Mucosa of descending colon (tissue), 3 donors: ENCODE measurements around the gene NOC4L. TPM values are rescaled to one million over a fixed set of nuclear protein-coding genes. Genes with fewer than 3 reads are reported as not detected.

Experiments used
- ATAC-seq: fragments of 200-7000 bp; cut with Tn5 transposase; one replicate; pipeline ENCODE4 v1.9.1; 2020; ENCODE audit warnings: mild to moderate bottlenecking, moderate library complexity
- DNase-seq, 3 donors: peaks; one replicate each; pipeline ENCODE4 v3.0.0-alpha.2; 2020
- H3K36me3 ChIP-seq: fragments of 200-600 bp; one replicate; pipeline ENCODE4 v1.8.0; 2021; ENCODE audit warnings: low read depth, mild to moderate bottlenecking
- H3K4me1 ChIP-seq: fragments of 200-600 bp; one replicate; pipeline ENCODE4 v1.8.0; 2021; ENCODE audit warnings: low read depth, mild to moderate bottlenecking
- H3K4me3 ChIP-seq: fragments of 200-600 bp; one replicate; pipeline ENCODE4 v1.8.0; 2021; ENCODE audit warnings: mild to moderate bottlenecking
- H3K9me3 ChIP-seq: fragments of 200-600 bp; one replicate; pipeline ENCODE4 v1.8.0; 2021; ENCODE audit warnings: mild to moderate bottlenecking
- CTCF ChIP-seq: fragments of 200-600 bp; IDR thresholded peaks from one replicate; pipeline ENCODE4 v1.8.0; 2022; ENCODE audit warnings: antibody characterized with exemption, mild to moderate bottlenecking
- intact Hi-C, 2 donors: fragments of 100-400 bp; cut with DNase I in 1 of 2; cut with micrococcal nuclease in 1 of 2; formaldehyde crosslinking; loops; one replicate each; pipeline versions ENCODE4 v1.11.0 to v1.11.1; 2022; cut with DNase I, micrococcal nuclease
- total RNA-seq, 3 donors: library from RNA; stranded (reverse); fragmentation: NEBNext Ultra II Directional in 2 of 3; extraction: Animal tissue kit (Norgen Biotek cat#: 25700) in 2 of 3; gene quantifications; one replicate each; pipeline versions ENCODE4 v1.2.1 to v1.2.4, GENCODE V29; 2021 to 2023
- donor health status: DM: no; HTN: no; CAD: no; lungs with moderate emphysema.
- donor health status: DM: no; HTN: no; CAD: no.
- donor health status: DM: no; HTN: yes; CAD: no.

Gene NOC4L
- total RNA-seq, 3 donors from 2014 or later: 12.9 to 17.5 (median 13.3) TPM

DNA sequence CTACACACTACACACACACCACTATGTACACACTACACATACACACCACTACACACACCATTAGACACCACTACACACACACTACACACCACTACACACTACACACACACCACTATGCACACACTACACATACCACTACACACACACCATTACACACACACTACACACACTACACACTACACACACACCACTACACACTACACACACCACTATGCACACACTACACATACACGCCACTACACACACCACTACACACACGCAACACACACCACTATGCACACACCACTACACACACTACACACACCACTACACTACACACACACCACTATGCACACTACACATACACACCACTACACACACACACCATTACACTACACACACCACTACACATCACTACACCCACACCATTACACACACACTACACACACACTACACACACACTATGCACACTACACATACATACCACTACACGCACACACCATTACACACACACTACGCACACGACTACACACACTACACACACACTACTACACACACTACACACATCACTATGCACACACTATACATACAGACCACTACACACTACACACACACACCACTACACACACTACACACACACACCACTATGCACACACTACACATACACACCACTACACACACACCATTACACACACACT is 13.6 kb downstream of the NOC4L start:
- H3K4me1 ChIP-seq: peaks cover 6% of the 10 kb centered on the region
- TF ChIP-seq CTCF: no peak
- ATAC-seq (no peak), DNase-seq (no peak)
- no peaks in the 10 kb centered on the region for H3K9me3 ChIP-seq
- no peak overlapping the region for H3K4me3 ChIP-seq
- intact Hi-C loops: no loop called here
- H3K36me3 ChIP-seq: no peaks in the 10 kb centered on the region

DNA sequence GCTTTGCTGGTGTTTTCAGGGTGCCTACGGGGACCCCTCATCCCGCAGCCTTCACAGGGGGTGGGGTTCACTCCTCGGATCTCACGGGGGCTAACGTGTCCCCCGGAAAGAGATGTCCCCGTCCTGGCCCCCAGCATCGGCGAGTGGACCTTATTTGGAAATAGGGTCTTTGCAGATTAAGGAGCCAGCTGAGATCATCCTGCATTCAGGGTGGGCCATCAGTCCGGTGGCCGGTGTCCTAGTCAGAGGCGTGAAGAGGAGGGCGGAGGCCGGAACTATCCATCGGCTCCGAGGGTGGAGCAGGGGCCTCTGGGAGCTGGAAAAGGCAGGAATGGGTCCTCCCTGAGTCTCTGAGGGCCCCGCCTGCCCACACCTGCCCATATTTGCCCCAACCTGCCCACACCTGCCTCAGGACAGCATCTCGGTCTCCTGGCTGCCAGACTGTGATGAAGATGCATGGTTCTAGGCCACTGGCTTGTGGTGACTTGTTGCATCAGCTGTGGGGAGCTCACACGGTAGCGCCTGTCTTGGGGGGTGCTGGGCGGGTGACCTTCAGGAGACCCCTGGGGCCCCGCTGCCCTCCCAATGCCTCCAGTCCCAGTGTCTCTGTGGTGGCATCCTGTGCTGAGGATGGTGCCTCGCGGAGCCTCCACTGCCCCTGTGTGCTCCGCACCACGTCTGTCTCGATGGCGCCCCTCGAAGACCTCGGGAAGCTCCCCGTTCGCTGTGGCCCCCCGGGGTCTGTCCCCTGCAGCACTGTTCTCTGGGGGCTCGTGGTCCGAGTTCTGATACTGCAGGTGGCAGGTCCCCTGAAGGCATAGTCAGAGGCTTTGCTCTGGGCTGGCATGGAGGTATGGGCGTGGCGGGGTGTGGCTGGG is 14.7 kb downstream of the NOC4L start:
- no peak overlapping the region for H3K4me3 ChIP-seq
- ATAC-seq (no peak), DNase-seq (peak in 2 of 3 donors; percentile 31 to 40)
- no peaks in the 10 kb centered on the region for H3K9me3 ChIP-seq
- peaks cover 5% of the 10 kb centered on the region for H3K4me1 ChIP-seq
- no peak for TF ChIP-seq CTCF
- no peaks in the 10 kb centered on the region for H3K36me3 ChIP-seq
- intact Hi-C loops: no loop called here

- H3K36me3 ChIP-seq: no peaks in the 10 kb centered on the region
- DNase-seq (no peak), ATAC-seq (peak; percentile 35)
- TF ChIP-seq CTCF: no peak
- H3K4me3 ChIP-seq: no peak overlapping the region
- H3K4me1 ChIP-seq: no peaks in the 10 kb centered on the region
- intact Hi-C loops: no loop called here
- no peaks in the 10 kb centered on the region for H3K9me3 ChIP-seq
These were observed 15.3 kb downstream of the NOC4L start for GRCh38 chr12:132159555-132160003.

GRCh38 chr12:132160016-132160415 is 15.8 kb downstream of the NOC4L start:
- TF ChIP-seq CTCF: no peak
- Histone ChIP-seq H3K4me1 (no peaks in the 10 kb centered on the region), H3K4me3 (no peak overlapping the region), H3K9me3 (no peaks in the 10 kb centered on the region), H3K36me3 (no peaks in the 10 kb centered on the region)
- DNase-seq (peak in 1 of 3 donors; percentile 49), ATAC-seq (no peak)
- intact Hi-C loops: no loop called here

DNA sequence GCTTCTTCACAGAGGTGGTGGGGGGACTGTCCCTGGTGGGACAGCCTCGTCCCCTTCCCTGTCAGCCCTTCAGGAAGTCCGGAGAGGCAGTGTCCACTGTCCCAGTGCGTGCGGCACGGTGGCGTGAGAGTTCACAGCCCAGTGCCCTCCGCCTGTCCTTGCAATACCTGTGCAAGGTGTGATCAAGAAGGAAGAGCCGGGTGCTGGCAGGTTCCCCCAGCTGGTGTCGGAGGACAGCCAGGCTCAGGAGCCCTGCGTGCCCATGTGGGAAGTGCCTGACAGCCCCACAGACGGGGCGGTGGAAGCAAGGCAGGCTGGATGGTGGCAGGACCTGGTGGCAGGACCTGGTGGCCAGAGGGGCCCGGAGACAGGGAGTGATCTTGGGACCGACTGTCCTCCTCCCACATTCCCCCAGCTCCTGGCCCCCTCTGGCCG is 16.4 kb downstream of the NOC4L start:
- DNase-seq (peak in 2 of 3 donors; percentile 16 to 46), ATAC-seq (no peak)
- Histone ChIP-seq H3K4me3 (no peak overlapping the region), H3K9me3 (no peaks in the 10 kb centered on the region), H3K36me3 (no peaks in the 10 kb centered on the region), H3K4me1 (no peaks in the 10 kb centered on the region)
- intact Hi-C loops: no loop called here
- TF ChIP-seq CTCF: no peak
